SK-N-SH treated with all-trans-retinoic acid at 6 μM for 48 hours (cell line): ENCODE results near the gene MVB12B.
"Not testable (repeated sequence)": the region's sequence is repeated elsewhere in the genome, so short reads cannot be mapped to it uniquely, and the experiment has no call there.

ENCODE experiments used
- ATAC-seq: fragments of 200-7000 bp; cut with Tn5 transposase; 3 replicates; pipeline ENCODE4 v1.9.1; 2020; ENCODE audit warnings: mild to moderate bottlenecking, moderate library complexity
- ARNTL ChIP-seq: fragments of 450-650 bp; formaldehyde crosslinking; IDR thresholded peaks from 2 replicates; pipeline ENCODE4 v1.5.0; 2020; ENCODE audit warnings: low read depth, mild to moderate bottlenecking, moderate library complexity, borderline replicate concordance
- BACH2 ChIP-seq: fragments of 250-450 bp; sonication (Bioruptor Pico); IDR thresholded peaks from 2 replicates; pipeline ENCODE4 v1.9.0; 2021; ENCODE audit warnings: mild to moderate bottlenecking, borderline replicate concordance
- CSDC2 ChIP-seq: fragments of 250-450 bp; sonication (Bioruptor Pico); IDR thresholded peaks from 2 replicates; pipeline ENCODE4 v1.5.0; 2020; ENCODE audit warnings: mild to moderate bottlenecking, moderate library complexity
- GLIS3 ChIP-seq: fragments of 250-450 bp; sonication (Bioruptor Pico); IDR thresholded peaks from 2 replicates; pipeline ENCODE4 v1.5.0; 2020; ENCODE audit warnings: mild to moderate bottlenecking, moderate library complexity
- OSR1 ChIP-seq: fragments of 250-450 bp; sonication (Bioruptor Pico); IDR thresholded peaks from 2 replicates; pipeline ENCODE4 v1.8.0; 2022; ENCODE audit warnings: moderate library complexity, mild to moderate bottlenecking, inconsistent platforms
- RARB ChIP-seq: fragments of 250-450 bp; sonication (Bioruptor Pico); IDR thresholded peaks from 2 replicates; pipeline ENCODE4 v1.8.0; 2021; ENCODE audit warnings: mild to moderate bottlenecking, moderate library complexity
- SNAI2 ChIP-seq: fragments of 250-450 bp; sonication (Bioruptor Pico); IDR thresholded peaks from 2 replicates; pipeline ENCODE4 v1.5.0; 2020; ENCODE audit warnings: mild to moderate bottlenecking, moderate library complexity
- TCF4 ChIP-seq: fragments of 250-450 bp; sonication (Bioruptor Pico); IDR thresholded peaks from 2 replicates; pipeline ENCODE4 v1.8.0; 2021; ENCODE audit warnings: mild to moderate bottlenecking, moderate library complexity, borderline replicate concordance
- TOX ChIP-seq: fragments of 250-450 bp; sonication (Bioruptor Pico); IDR thresholded peaks from 2 replicates; pipeline ENCODE4 v1.8.0; 2021; ENCODE audit warnings: mild to moderate bottlenecking, moderate library complexity, borderline replicate concordance
- ZC3H10 ChIP-seq: fragments of 250-450 bp; sonication (Bioruptor Pico); IDR thresholded peaks from 2 replicates; pipeline ENCODE4 v1.5.1; 2021; ENCODE audit warnings: mild to moderate bottlenecking, moderate library complexity
- ZFP3 ChIP-seq: fragments of 250-450 bp; sonication (Bioruptor Pico); IDR thresholded peaks from 2 replicates; pipeline ENCODE4 v1.5.0; 2020; ENCODE audit warnings: mild to moderate bottlenecking, moderate library complexity
- ZFP30 ChIP-seq: fragments of 450-650 bp; formaldehyde crosslinking; IDR thresholded peaks from 2 replicates; pipeline ENCODE4 v1.5.0; 2022; ENCODE audit warnings: mild to moderate bottlenecking, moderate library complexity
- ZNF565 ChIP-seq: fragments of 450-650 bp; formaldehyde crosslinking; conservative IDR thresholded peaks from 2 replicates; pipeline ENCODE4 v1.5.0; 2020; ENCODE audit warnings: low read depth, mild to moderate bottlenecking, moderate library complexity
- TF ChIP-seq, protein P1 (sequence below): fragments of 250-450 bp; sonication (Bioruptor Pico); IDR thresholded peaks from 2 replicates; pipeline ENCODE4 v1.5.1; 2020; ENCODE audit warnings: low read depth, mild to moderate bottlenecking, moderate library complexity
- TF ChIP-seq, protein P2 (sequence below): fragments of 250-450 bp; sonication (Bioruptor Pico); IDR thresholded peaks from 2 replicates; pipeline ENCODE4 v1.5.0; 2020; ENCODE audit warnings: mild to moderate bottlenecking, moderate library complexity
- TF ChIP-seq, protein P3 (sequence below): fragments of 250-450 bp; sonication (Bioruptor Pico); IDR thresholded peaks from 2 replicates; pipeline ENCODE4 v1.8.0; 2021; ENCODE audit warnings: low read depth, mild to moderate bottlenecking, moderate library complexity, borderline replicate concordance

Gene MVB12B

DNA sequence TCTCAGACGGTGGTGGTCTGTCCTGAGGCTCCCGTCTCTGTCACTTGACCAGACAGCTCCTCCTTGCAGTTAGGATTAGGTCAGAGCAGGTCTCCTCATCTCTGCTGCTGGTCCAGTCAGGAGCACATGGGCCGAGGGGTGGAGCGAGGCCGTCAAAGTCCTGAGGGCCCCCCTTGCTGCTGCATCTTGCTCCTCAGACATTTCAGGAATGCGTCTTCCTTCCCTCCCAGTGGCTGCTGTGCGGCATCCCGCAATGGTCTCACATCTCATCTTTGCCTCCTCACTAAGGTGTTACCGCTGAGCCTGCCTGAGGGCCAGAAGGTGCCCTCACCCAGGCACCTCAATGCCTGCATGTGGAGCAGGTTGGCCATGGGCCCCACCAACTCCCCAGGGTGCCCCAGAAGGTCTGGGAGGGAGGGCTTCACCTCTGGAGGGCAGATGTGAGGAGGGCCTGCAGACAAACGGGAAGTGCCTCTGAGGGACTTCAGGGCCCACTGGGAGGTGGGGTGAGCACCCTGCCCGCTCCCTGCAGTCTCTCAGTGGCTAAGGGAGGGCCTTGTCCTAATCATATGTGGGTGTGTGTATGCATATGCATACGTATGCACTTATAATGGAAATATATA, 149.4 kb downstream of the MVB12B start:
- no peak for ATAC-seq
- TF ChIP-seq SNAI2: no peak
- TF ChIP-seq ZFP3 (CRISPR knock-in tag): no peak
- TF ChIP-seq ZC3H10 (CRISPR knock-in tag): no peak
- TF ChIP-seq RARB (CRISPR knock-in tag): no peak
- TF ChIP-seq CSDC2 (CRISPR knock-in tag): no peak
- TF ChIP-seq OSR1 (CRISPR knock-in tag): no peak
- TF ChIP-seq, protein P1, sequence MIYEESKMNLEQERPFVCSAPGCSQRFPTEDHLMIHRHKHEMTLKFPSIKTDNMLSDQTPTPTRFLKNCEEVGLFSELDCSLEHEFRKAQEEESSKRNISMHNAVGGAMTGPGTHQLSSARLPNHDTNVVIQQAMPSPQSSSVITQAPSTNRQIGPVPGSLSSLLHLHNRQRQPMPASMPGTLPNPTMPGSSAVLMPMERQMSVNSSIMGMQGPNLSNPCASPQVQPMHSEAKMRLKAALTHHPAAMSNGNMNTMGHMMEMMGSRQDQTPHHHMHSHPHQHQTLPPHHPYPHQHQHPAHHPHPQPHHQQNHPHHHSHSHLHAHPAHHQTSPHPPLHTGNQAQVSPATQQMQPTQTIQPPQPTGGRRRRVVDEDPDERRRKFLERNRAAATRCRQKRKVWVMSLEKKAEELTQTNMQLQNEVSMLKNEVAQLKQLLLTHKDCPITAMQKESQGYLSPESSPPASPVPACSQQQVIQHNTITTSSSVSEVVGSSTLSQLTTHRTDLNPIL: no peak
- TF ChIP-seq TOX (CRISPR knock-in tag): no peak
- TF ChIP-seq, all 23 proteins: peak for 0

DNA sequence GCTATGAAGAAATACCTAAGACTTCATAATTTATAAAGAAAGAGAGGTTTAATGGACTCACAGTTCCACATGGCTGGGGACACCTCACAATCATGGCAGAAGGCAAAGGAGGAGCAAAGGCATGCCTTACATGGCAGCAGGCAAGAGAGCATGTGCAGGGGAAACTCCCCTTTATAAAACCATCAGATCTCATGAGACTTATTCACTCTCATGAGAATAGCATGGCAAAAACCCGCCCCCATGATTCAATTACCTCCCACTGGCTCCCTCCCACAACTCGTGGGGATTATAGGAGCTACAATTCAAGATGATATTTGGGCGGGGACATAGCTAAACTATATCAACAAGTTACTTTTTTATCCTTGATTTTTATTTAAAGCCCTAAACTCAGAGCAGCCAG, 150.8 kb downstream of the MVB12B start:
- ATAC-seq: not testable (repeated sequence)

DNA sequence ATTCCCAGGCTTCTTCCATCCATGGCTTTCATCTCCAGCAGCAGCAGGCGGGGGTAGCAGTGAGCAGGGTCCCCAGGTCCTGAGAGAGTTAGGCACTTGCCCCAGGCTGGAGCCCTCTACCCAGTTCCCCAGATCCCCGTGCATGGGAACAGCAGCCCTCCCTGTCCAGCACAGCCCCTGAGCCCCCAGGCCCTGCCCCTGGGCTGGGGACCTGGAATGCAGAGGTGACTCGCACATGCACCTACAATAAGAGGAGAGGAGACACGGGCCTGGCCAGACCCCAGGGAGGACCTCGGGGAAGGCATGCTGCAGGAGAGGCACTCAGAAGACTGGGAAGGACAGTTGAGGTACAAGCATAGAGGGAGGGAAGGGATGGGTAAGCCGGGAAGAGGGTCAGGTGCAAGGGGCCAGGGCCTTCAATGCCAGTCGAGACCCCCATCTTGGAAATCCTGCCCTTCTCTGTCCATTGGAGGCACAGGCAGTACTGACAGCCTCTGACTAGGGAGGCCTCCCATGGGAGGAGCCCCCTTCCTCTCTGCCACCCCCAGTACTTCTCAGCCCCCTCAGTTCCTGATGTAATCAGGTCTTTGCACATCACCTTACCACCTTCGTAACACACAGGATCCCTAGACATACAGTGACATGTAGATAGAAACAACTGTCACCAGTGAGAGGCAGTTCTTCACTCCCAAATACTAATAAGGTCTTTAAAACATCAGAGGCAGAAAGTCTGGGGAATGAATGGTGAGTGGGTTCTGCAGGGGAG, 151.8 kb downstream of the MVB12B start:
- TF ChIP-seq TCF4 (CRISPR knock-in tag) (no peak), GLIS3 (no peak), OSR1 (CRISPR knock-in tag) (no peak), CSDC2 (CRISPR knock-in tag) (no peak)
- TF ChIP-seq, protein P2, sequence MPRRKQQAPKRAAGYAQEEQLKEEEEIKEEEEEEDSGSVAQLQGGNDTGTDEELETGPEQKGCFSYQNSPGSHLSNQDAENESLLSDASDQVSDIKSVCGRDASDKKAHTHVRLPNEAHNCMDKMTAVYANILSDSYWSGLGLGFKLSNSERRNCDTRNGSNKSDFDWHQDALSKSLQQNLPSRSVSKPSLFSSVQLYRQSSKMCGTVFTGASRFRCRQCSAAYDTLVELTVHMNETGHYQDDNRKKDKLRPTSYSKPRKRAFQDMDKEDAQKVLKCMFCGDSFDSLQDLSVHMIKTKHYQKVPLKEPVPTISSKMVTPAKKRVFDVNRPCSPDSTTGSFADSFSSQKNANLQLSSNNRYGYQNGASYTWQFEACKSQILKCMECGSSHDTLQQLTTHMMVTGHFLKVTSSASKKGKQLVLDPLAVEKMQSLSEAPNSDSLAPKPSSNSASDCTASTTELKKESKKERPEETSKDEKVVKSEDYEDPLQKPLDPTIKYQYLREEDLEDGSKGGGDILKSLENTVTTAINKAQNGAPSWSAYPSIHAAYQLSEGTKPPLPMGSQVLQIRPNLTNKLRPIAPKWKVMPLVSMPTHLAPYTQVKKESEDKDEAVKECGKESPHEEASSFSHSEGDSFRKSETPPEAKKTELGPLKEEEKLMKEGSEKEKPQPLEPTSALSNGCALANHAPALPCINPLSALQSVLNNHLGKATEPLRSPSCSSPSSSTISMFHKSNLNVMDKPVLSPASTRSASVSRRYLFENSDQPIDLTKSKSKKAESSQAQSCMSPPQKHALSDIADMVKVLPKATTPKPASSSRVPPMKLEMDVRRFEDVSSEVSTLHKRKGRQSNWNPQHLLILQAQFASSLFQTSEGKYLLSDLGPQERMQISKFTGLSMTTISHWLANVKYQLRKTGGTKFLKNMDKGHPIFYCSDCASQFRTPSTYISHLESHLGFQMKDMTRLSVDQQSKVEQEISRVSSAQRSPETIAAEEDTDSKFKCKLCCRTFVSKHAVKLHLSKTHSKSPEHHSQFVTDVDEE (CRISPR knock-in tag): no peak
- TF ChIP-seq, protein P3, sequence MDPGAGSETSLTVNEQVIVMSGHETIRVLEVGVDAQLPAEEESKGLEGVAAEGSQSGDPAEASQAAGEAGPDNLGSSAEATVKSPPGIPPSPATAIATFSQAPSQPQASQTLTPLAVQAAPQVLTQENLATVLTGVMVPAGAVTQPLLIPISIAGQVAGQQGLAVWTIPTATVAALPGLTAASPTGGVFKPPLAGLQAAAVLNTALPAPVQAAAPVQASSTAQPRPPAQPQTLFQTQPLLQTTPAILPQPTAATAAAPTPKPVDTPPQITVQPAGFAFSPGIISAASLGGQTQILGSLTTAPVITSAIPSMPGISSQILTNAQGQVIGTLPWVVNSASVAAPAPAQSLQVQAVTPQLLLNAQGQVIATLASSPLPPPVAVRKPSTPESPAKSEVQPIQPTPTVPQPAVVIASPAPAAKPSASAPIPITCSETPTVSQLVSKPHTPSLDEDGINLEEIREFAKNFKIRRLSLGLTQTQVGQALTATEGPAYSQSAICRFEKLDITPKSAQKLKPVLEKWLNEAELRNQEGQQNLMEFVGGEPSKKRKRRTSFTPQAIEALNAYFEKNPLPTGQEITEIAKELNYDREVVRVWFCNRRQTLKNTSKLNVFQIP (CRISPR knock-in tag): no peak
- ATAC-seq: no peak

DNA sequence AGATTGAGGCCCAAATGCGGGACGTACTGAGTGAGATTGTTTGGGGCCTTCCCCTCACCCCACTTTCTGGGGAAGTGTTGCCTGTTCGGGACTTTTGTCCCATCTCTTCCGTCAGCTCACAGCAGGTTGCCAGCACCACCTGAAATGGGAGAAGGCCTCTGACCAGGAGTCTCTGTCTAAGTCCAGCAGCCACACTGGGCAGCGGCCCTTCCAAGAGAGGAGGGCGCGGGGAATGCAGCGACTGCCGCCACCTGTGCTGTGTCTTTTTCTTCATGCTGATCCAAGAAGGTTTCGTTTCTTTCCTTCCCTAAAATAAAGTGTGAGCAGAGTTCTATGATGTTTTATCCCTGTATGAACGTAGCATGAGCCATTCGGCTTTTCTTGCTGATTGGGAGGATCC, 152.9 kb downstream of the MVB12B start:
- TF ChIP-seq ARNTL (no peak), CSDC2 (CRISPR knock-in tag) (no peak), ZC3H10 (CRISPR knock-in tag) (no peak), BACH2 (CRISPR knock-in tag) (no peak), GLIS3 (no peak), ZNF565 (CRISPR knock-in tag) (no peak), ZFP3 (CRISPR knock-in tag) (no peak), ZFP30 (CRISPR knock-in tag) (no peak)
- TF ChIP-seq, protein P2 (CRISPR knock-in tag): no peak
- TF ChIP-seq, protein P1: no peak
- TF ChIP-seq, protein P3 (CRISPR knock-in tag): no peak
- TF ChIP-seq, all 23 proteins: peak for 0
- no peak for ATAC-seq
